ENCODE data around the gene CWC27.

DNA sequence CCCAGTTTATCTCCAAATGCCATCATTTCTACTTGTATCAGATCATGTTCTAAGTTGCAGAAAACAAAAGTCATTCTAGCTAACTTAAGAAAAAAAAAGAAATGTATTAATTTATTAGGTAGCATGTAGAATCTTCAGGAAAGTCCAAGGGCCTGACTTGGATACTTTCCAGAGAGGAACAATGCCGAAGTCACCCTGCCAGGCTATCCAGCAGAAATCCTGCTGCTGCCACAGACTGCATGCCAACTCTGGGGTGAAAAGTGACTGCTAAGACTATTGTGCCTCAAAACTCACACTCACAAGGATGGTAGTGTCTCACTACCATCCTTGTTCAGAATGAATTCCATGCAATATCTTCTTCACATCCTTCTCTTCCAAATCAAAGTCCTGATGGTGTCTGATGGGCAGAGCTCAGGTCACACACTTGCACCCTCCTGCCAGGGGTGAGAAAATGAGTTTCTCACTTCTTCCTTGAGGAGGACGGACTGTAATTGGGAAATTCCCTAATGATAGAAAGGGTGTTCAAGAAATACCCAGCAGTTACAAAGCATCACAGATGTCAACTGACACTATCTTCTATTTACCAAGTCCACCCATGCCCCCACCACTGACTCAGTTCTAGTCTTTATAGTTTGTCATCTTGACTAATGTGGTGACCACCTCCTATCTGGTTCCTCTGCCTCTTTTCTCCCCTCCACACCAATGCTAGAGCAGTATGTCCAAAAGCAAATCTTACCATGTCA is 279.4 kb downstream of the CWC27 start:
- TF ChIP-seq GATA2 (IDR thresholded peaks at IDR 0.05; ENCODE audit: low read depth, low read length) (no peak), GATA3 (IDR thresholded peaks at IDR 0.05; ENCODE audit: low read depth, low read length) (no peak)

Data from SH-SY5Y (cell line).